Fibroblast of the conjunctiva (primary cell): ENCODE results near the gene BEGAIN.

Experiments
- DNase-seq: peaks from one replicate; pipeline ENCODE4 v3.0.0-alpha.2; 2010; ENCODE audit warnings: low read depth

BEGAIN gene

GRCh38 chr14:100567877-100568163 is 19.4 kb downstream of the BEGAIN start:
- no peak for DNase-seq

GRCh38 chr14:100567009-100567876 is 20.0 kb downstream of the BEGAIN start:
- no peak for DNase-seq

DNA sequence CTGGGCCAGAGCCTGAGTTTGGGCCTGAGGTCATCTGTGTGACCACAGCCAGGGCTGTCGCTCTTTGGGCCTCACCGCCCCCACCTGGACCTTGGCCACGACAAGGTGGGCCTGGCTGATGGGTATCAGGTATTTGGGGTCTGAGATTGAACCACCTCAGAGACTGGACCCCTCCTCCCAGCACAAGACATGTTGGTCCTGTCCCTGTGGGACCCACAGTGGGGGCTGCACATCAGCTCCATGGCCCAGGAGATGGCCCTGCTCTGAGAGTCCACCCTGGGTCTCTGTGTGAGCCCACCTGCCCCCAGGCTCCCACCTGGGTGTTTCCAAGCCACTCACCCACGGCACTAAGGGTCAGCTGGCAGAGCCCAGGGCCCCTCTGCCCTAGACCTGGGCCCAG is 20.6 kb downstream of the BEGAIN start:
- DNase-seq, result no peak

GRCh38 chr14:100566119-100566518 is 21.1 kb downstream of the BEGAIN start:
- no peak for DNase-seq

- no peak for DNase-seq
Observed at GRCh38 chr14:100565650-100566049, 21.6 kb downstream of the BEGAIN start.

DNA sequence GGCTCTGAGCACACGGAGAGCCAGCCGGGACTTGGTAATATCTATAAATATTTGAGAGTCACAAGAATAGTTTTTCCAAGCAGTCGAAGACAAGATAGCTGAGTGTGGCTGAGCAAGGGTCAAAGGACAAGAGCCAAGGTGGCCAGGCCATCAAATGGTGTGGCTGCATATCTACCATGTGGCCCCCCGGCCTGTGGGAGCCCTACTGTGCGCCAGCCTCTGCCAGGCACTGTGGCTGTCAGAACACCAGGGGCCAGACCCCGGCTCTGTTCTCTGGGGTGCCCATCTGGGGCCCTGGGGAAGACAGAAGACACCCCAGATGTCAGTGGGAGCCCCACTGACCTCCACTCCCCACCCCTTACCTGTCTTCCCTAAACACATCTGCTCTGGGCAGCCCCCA is 22.7 kb downstream of the BEGAIN start:
- no peak for DNase-seq

GRCh38 chr14:100562751-100563150 is 24.5 kb downstream of the BEGAIN start:
- no peak for DNase-seq

- DNase-seq, result no peak
Observed at GRCh38 chr14:100561005-100561404, 26.2 kb downstream of the BEGAIN start.

- DNase-seq, result no peak
Observed at GRCh38 chr14:100560471-100560870, 26.7 kb downstream of the BEGAIN start.

DNA sequence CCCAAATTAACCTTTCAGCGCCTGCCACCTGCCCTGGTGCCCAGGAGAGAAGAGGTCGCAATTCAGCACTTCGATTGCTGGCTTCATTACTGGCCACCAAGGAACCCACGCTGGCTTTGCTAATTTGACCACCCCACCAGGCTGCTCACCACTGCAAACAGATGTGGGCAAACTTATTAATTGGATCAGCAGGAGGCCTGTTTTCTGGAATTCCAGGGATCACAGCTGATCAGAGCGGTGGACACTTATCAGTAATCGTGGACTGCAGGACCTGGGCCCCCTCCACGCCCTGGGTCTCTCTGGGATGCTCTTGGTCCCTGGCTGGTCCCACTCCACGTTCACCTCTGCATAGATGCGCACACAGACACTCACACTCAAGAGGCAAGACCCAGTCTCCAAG is 27.8 kb downstream of the BEGAIN start:
- no peak for DNase-seq

DNA sequence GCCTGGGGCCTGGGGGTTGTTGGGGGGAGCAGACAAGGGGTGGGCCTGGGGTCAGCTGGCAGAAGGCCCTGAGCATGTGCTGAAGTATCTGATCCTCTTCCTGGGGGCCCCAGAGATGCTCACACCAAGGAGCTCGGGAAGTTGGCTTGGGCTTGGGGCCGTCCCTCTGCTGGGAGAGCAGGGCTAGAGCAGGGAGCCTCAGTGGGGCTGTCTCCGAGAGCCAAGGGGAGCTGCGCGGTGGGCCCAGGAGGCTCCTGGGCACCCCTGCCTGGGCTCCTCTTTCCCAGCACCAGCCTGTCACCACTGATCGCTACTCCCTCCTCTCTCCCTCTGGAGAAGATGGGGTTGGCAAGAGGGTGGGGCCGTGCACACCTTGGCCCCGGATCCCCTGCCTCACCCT is 28.3 kb downstream of the BEGAIN start:
- DNase-seq, result no peak

DNA sequence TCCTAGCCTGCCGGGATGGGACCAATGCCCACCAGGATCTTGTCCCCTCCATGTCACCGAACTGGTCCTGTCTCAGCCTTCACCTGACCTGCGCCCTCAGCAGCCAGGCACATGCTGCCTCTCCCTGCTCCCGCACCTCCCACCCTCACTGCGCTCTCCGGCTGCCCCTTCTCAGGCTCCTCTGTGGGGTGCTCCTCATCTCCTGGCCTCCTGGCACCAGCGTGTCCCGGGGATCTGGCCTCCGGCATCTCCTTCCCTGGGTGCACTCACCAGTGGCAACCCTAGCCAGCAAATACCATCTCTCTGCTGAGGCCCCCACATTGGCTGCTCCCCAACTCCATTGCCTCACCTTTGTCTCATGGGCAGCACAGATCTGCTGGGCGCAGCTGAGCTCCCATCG is 29.0 kb downstream of the BEGAIN start:
- no peak for DNase-seq

GRCh38 chr14:100557658-100558057 is 29.6 kb downstream of the BEGAIN start:
- no peak for DNase-seq

- no peak for DNase-seq
Observed at GRCh38 chr14:100556936-100557505, 30.2 kb downstream of the BEGAIN start.

GRCh38 chr14:100556140-100556475 is 31.1 kb downstream of the BEGAIN start:
- no peak for DNase-seq

DNA sequence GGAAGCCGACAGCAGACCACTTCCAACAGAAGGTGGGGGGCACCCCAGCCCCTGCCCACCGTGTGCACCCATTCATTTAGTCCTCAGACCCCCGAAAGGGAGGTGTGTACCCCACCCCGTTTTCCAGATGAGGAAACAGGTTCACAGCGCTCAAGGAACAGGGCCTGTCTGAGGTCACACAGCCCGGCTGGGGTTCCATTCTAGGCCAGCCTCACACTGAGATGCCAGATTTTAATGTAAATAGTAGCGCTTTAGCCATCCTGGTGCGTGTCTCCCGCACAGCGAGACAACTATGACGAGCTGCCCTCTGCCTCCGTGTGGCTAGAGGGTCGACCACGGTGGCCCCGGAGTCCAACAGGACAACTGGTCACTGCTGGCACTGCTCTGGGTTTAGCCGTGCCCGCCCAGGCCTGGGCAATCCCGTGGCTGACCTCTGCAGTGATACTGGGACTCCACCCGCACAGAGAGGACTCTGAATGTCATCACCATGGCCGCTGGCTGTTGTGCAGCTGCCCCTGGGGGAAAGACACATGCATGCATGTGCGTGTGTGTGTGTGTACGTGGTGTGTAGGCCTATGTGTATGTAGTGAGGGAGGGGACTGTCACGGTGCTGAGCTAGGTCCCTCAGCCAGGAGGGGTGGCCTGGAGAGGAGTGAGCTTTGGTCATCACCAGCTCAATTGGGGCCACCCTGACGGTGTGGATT is 31.6 kb downstream of the BEGAIN start:
- DNase-seq, result no peak

DNA sequence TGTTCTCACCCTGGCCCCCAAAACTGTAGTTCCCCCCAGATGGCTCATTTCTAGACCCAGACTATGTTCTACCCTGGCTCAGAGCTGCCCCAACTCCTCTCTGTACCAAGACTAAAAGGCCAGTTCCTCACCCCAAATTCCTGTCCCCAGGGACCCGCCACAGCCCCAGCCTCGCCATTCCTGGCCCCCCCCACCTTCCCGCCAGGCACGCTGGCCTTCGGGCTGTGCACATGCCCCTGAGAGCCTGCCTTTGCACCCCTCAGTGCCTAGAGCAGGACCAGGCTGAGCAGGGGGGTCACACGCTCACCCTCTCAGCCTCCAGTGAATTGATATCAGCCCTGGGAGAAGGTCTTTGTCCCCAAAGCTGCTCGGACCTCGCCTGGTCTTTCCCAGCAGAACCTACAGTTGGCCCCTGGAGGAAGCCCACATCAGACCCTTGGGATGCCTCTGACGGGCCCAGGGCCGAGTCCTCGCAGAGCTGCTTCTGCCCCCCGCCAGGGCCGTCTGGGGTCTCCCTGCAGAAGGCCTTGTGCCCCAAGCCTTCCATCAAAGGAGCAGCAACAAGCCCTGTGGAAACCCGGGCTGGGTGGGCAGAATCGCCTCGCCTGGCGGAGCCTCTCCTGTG is 32.4 kb downstream of the BEGAIN start:
- DNase-seq, result no peak

DNA sequence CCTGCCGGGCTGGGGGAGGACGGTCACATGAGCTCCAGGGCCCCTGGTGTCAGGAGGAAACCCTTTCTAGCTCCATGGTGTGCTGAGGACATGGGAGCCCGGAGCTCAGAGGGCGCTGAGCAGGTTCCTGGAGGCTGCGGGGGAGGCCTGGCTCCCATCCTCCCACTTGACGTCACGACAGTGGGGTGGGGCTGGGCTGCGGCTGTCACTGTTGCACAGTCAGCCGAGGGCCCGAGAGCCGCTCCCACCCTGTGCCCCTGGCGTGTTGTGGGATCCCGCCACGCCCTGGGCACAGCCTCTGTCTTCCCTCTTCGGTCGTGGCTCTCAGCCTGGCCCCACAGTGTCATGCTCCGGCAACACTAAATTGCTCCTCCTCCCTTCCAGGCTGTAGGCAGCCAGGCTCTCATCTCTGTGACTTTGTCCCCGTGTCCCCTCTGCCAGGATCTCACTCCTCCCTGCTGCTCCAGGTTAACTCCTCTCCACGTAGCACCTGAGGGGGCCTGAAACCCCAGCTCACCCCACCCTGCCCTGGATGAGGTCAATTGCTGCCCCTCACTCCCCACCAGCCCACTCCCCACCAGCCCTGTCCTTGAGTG is 33.0 kb downstream of the BEGAIN start:
- DNase-seq, result no peak

- DNase-seq, result no peak
Observed at GRCh38 chr14:100553471-100553870, 33.7 kb downstream of the BEGAIN start.

DNA sequence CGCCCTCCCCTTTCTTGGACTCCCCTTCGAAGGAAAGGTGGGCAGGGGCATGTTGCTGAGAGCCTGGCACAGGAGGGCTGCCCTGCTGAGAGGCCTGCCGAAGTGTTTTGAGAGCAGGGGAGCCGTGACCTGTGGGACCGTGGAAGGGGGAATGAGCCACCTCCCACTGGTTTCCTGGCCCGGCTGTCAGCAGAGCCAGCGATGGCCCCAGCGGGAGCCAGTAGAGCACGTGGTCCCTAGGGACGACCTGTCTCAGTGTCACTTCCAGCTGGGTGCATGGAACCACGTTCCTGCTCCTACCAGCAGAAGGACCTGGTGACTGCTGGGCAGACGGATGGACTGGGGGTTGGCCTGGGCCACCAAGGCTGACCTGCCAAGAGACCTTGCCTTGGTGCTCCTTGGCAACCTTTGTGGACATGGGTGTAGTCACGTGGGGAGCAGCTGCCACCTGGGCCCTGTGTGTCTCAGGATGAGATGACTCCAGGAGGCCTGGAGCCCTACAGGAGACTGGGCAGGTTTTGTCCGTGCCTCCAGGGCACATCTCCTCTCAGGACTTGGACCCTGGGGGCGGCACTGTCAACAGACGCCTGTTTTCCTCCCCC is 34.6 kb downstream of the BEGAIN start:
- DNase-seq, result no peak

- no peak for DNase-seq
Observed at GRCh38 chr14:100551056-100551455, 36.2 kb downstream of the BEGAIN start.
